Activated B cell treated with CpG ODN at 0.5 μM for 24 hours (primary cell): ENCODE data around the gene TLNRD1. TPM values are rescaled to one million over a fixed set of nuclear protein-coding genes. Genes with fewer than 3 reads are reported as not detected.

Experiments
- ATAC-seq: fragments of 200-7000 bp; cut with Tn5 transposase; one replicate; pipeline ENCODE4 v1.10.0; 2021; ENCODE audit warnings: low read depth, mild to moderate bottlenecking, moderate library complexity
- CTCF ChIA-PET: fragments of 350-600 bp; sonication (Branson Sonifier 250); formaldehyde crosslinking; loops from one replicate; lab custom pipeline; 2021; ENCODE audit warnings: antibody characterized with exemption; lab: Charles Lee
- POLR2A ChIA-PET: fragments of 350-600 bp; sonication (Branson Sonifier 250); formaldehyde crosslinking; loops from one replicate; lab custom pipeline; 2021; ENCODE audit warnings: antibody characterized with exemption; lab: Charles Lee
- DNase-seq: peaks from one replicate; pipeline ENCODE4 v3.0.0; 2022
- H3K27ac Mint-ChIP-seq: one replicate; pipeline ENCODE4 v1.8.0; 2020; ENCODE audit warnings: mixed read lengths
- H3K27me3 Mint-ChIP-seq: one replicate; pipeline ENCODE4 v1.8.0; 2021; ENCODE audit warnings: mixed read lengths
- H3K36me3 Mint-ChIP-seq: one replicate; pipeline ENCODE4 v1.8.0; 2021; ENCODE audit warnings: low read depth, mixed read lengths
- H3K4me1 Mint-ChIP-seq: one replicate; pipeline ENCODE4 v1.8.0; 2021; ENCODE audit warnings: mixed read lengths
- H3K4me3 Mint-ChIP-seq: one replicate; pipeline ENCODE4 v1.8.0; 2020; ENCODE audit warnings: mild to moderate bottlenecking, mixed read lengths
- H3K9me3 Mint-ChIP-seq: one replicate; pipeline ENCODE4 v1.8.0; 2020; ENCODE audit warnings: mixed read lengths
- CTCF ChIP-seq: fragments of 200-600 bp; IDR thresholded peaks from one replicate; pipeline ENCODE4 v1.8.0; 2022; ENCODE audit warnings: antibody characterized with exemption, mild to moderate bottlenecking
- intact Hi-C: fragments of 100-400 bp; cut with micrococcal nuclease; formaldehyde crosslinking; loops from one replicate; pipeline ENCODE4 v1.15.1; 2024
- total RNA-seq: library from RNA; stranded (reverse); gene quantifications from 2 replicates; pipeline ENCODE4 v1.2.3, GENCODE V29; 2022

TLNRD1 gene
- total RNA-seq, 1 donor from 2014 or later, result 25.7 TPM

GRCh38 chr15:80989081-80989517 lies 11.6 kb upstream of the TLNRD1 start:
- CTCF ChIA-PET, result no interaction called here
- TF ChIP-seq CTCF, result no peak
- H3K4me3 Mint-ChIP-seq, result peak overlapping the region; percentile 99
- intact Hi-C loops, result loop anchor here (1.0 to 10.0 kb wide), 5 partner anchors 11 to 1058 kb away; partner anchors contain the start of genes ABHD17C, MEX3B and TLNRD1
- H3K27ac Mint-ChIP-seq, result peak overlapping the region; percentile 99
- H3K27me3 Mint-ChIP-seq, result no peaks in the 10 kb centered on the region
- H3K9me3 Mint-ChIP-seq, result no peaks in the 10 kb centered on the region
- H3K36me3 Mint-ChIP-seq, result peaks cover 19% of the 10 kb centered on the region
- POLR2A ChIA-PET, result interaction anchor here (0.9 to 5.9 kb wide), 2 partner anchors 11 to 16 kb away, joined by 3 to 83 read pairs; partner anchors contain the start of gene TLNRD1
- peaks cover 60% of the 10 kb centered on the region for H3K4me1 Mint-ChIP-seq
- no peak for ATAC-seq
- no peak for DNase-seq

GRCh38 chr15:80989518-80990478 lies 10.9 kb upstream of the TLNRD1 start, which contains the start of gene MESD:
Gene MESD (minus strand): TSS chr15:80989819. CDS start chr15:80989791, 28 bp downstream.
- intact Hi-C loops, result loop anchor here (1.0 to 10.0 kb wide), 5 partner anchors 11 to 1057 kb away; partner anchors contain the start of genes ABHD17C, MEX3B and TLNRD1
- Mint-ChIP-seq H3K4me1 (peaks cover 54% of the 10 kb centered on the region), H3K27ac (peak within 1 kb of the TSS; percentile 99), H3K4me3 (peak within 1 kb of the TSS; percentile 99), H3K9me3 (no peaks in the 10 kb centered on the region), H3K36me3 (peaks cover 15% of the 10 kb centered on the region), H3K27me3 (no peaks in the 10 kb centered on the region)
- DNase-seq, result peak; percentile 90
- TF ChIP-seq CTCF, result no peak
- peak; percentile 99 for ATAC-seq
- ChIA-PET CTCF (interaction anchor here (1.4 to 1.5 kb wide), 2 partner anchors 13 to 276 kb away, joined by 3 to 5 read pairs; no protein-coding TSS in a partner anchor), POLR2A (interaction anchor here (1.0 to 5.9 kb wide), 3 partner anchors 10 to 309 kb away, joined by 3 to 83 read pairs (median 4); partner anchors contain the start of gene TLNRD1)

- CTCF ChIA-PET, result interaction anchor here (1.4 to 1.5 kb wide), 2 partner anchors 14 to 275 kb away, joined by 3 to 5 read pairs; no protein-coding TSS in a partner anchor
- peaks cover 9% of the 10 kb centered on the region for H3K36me3 Mint-ChIP-seq
- intact Hi-C loops, result no loop called here
These were observed 9.8 kb upstream of the TLNRD1 start for GRCh38 chr15:80990955-80991354.

GRCh38 chr15:80991421-80991820 lies 9.3 kb upstream of the TLNRD1 start:
- POLR2A ChIA-PET, result interaction anchor here (0.6 to 5.9 kb wide), 3 partner anchors 8 to 310 kb away, joined by 3 to 83 read pairs (median 7); partner anchors contain the start of gene TLNRD1
- Mint-ChIP-seq H3K4me1 (peaks cover 41% of the 10 kb centered on the region), H3K9me3 (peaks cover 4% of the 10 kb centered on the region), H3K4me3 (no peak overlapping the region), H3K27ac (no peak overlapping the region), H3K27me3 (no peaks in the 10 kb centered on the region), H3K36me3 (peaks cover 6% of the 10 kb centered on the region)
- ATAC-seq (no peak), DNase-seq (no peak)
- CTCF ChIA-PET, result interaction anchor here (1.4 to 1.5 kb wide), 2 partner anchors 14 to 274 kb away, joined by 3 to 5 read pairs; no protein-coding TSS in a partner anchor
- TF ChIP-seq CTCF, result no peak
- intact Hi-C loops, result no loop called here

More at GRCh38 chr15:80990955-80991354, 9.8 kb upstream of the TLNRD1 start:
- peaks cover 44% of the 10 kb centered on the region for H3K4me1 Mint-ChIP-seq
- no peaks in the 10 kb centered on the region for H3K27me3 Mint-ChIP-seq
- POLR2A ChIA-PET, result interaction anchor here (0.6 to 5.9 kb wide), 4 partner anchors 9 to 311 kb away, joined by 3 to 83 read pairs (median 8); partner anchors contain the start of gene TLNRD1
- no peak for TF ChIP-seq CTCF
- no peak overlapping the region for H3K27ac Mint-ChIP-seq
- no peak for DNase-seq
- no peak for ATAC-seq
- peaks cover under 1% of the 10 kb centered on the region for H3K9me3 Mint-ChIP-seq
- peak overlapping the region; percentile 45 for H3K4me3 Mint-ChIP-seq
